Dedifferentiated amniotic fluid mesenchymal stem cell (primary cell): ENCODE data around the gene KRTAP17-1.
"Not testable (repeated sequence)": the region's sequence is repeated elsewhere in the genome, so short reads cannot be mapped to it uniquely, and the experiment has no call there.

Experiments
- DNase-seq: peaks from one replicate; pipeline ENCODE4 v3.0.0-alpha.2; 2016; ENCODE audit errors: extremely low spot score

Gene KRTAP17-1

GRCh38 chr17:41315204-41315794 lies at the start of gene KRTAP17-1:
Gene KRTAP17-1 (minus strand): TSS chr17:41315710. CDS start chr17:41315650, 60 bp downstream.
- no peak for DNase-seq

GRCh38 chr17:41363881-41364280 lies 48.4 kb upstream of the KRTAP17-1 start:
- no peak for DNase-seq

- DNase-seq = no peak
Measured at GRCh38 chr17:41360296-41360995, 44.9 kb upstream of the KRTAP17-1 start.

- no peak for DNase-seq
Measured at GRCh38 chr17:41354536-41354935, 39.0 kb upstream of the KRTAP17-1 start.

- no peak for DNase-seq
Measured at GRCh38 chr17:41352597-41353366, 37.3 kb upstream of the KRTAP17-1 start.

GRCh38 chr17:41351177-41351576 lies 35.7 kb upstream of the KRTAP17-1 start:
- DNase-seq = no peak

- not testable (repeated sequence) for DNase-seq
Measured at GRCh38 chr17:41350381-41350878, 34.9 kb upstream of the KRTAP17-1 start, which contains the start of gene KRT33A. Gene KRT33A (minus strand): TSS chr17:41350828. CDS start chr17:41350767, 61 bp downstream.

- no peak for DNase-seq
Measured at GRCh38 chr17:41347869-41348760, 32.6 kb upstream of the KRTAP17-1 start.

- DNase-seq = not testable (repeated sequence)
Measured at GRCh38 chr17:41346421-41346820, 30.9 kb upstream of the KRTAP17-1 start.

GRCh38 chr17:41345992-41346391 lies 30.5 kb upstream of the KRTAP17-1 start:
- DNase-seq = no peak

GRCh38 chr17:41343029-41343428 lies 27.5 kb upstream of the KRTAP17-1 start:
- no peak for DNase-seq

- DNase-seq = no peak
Measured at GRCh38 chr17:41340934-41341861, 25.7 kb upstream of the KRTAP17-1 start.

- DNase-seq = no peak
Measured at GRCh38 chr17:41340494-41340893, 25.0 kb upstream of the KRTAP17-1 start.

GRCh38 chr17:41339571-41340172 lies 24.2 kb upstream of the KRTAP17-1 start:
- DNase-seq = no peak

- DNase-seq = no peak
Measured at GRCh38 chr17:41338961-41339485, 23.5 kb upstream of the KRTAP17-1 start.

GRCh38 chr17:41335747-41336146 lies 20.2 kb upstream of the KRTAP17-1 start:
- no peak for DNase-seq

- DNase-seq = no peak
Measured at GRCh38 chr17:41334385-41335305, 19.1 kb upstream of the KRTAP17-1 start.

GRCh38 chr17:41333836-41334235 lies 18.3 kb upstream of the KRTAP17-1 start:
- no peak for DNase-seq
